ENCODE data around the gene ADIPOR2. TPM values are rescaled to one million over a fixed set of nuclear protein-coding genes. Genes with fewer than 3 reads are reported as not detected.

The ADIPOR2 gene
- total and polyA plus RNA-seq, 2 of the 4 experiments (the other 2 are of a cell fraction) = 20.0 to 24.9 TPM

- H4K20me1 ChIP-seq (ENCODE audit: insufficient read depth, low read length) = no peaks in the 10 kb centered on the region
- no peak overlapping the region for H3K4me2 ChIP-seq (ENCODE audit: low read depth, low read length)
- no peaks in the 10 kb centered on the region for H3K9me3 ChIP-seq (ENCODE audit: control insufficient read depth, insufficient read depth, low read length)
- BruUV-seq (replicated peaks) = no TSS peak
- H2AK5ac ChIP-seq (ENCODE audit: low read depth, low read length) = peak overlapping the region; percentile 10; the same call in 1 of the 2 replicates
- H4K8ac ChIP-seq (ENCODE audit: low read depth in 2 of 2, low read length in 2 of 2) = no peak overlapping the region
- no peak overlapping the region for H3K27ac ChIP-seq (ENCODE audit: insufficient read depth, low read length)
- H2BK120ac ChIP-seq (ENCODE audit: low read depth, low read length) = no peak overlapping the region
- H3K27me3 ChIP-seq (ENCODE audit: control insufficient read depth, insufficient read depth, low read length) = no peaks in the 10 kb centered on the region; the same call in 1 of the 2 replicates
- no peak overlapping the region for H2BK15ac ChIP-seq (ENCODE audit: low read depth, low read length)
- dilution Hi-C loops (cut with HindIII; ENCODE audit: low sequenced_read_pairs, unreplicated experiment) (no loop called here), in situ Hi-C loops (cut with MboI; ENCODE audit: low sequenced_read_pairs) (no loop called here), intact Hi-C loops (cut with micrococcal nuclease) (loop anchor here (5.0 kb wide), 1 partner anchor 253 kb away; the partner anchor contains the start of gene CACNA1C)
- no peak overlapping the region for H2BK5ac ChIP-seq (ENCODE audit: low read depth, low read length, poor library complexity, severe bottlenecking)
- ChIA-PET CTCF (interaction anchor here (0.6 kb wide), 1 partner anchor 897 kb away, joined by 5 read pairs; no protein-coding TSS in a partner anchor), POLR2A (ENCODE audit: unreplicated experiment) (no interaction called here)
- no peak overlapping the region for H3K23ac ChIP-seq (ENCODE audit: low read depth, low read length)
- no peak overlapping the region for H4K91ac ChIP-seq (ENCODE audit: insufficient read depth, low read depth, low read length)
- no peak overlapping the region for H2AK9ac ChIP-seq (replicated peaks; ENCODE audit: low read depth, low read length, poor library complexity)
- no peak overlapping the region for H2BK20ac ChIP-seq (ENCODE audit: low read depth, low read length)
- 0 out of 4 replicates have a peak, but pooled peaks cover 0 to 3% of the 10 kb centered on the region in 2 experiments for H3K79me1 ChIP-seq (ENCODE audit: low read depth in 1 of 2, low read length in 2 of 2)
- TF ChIP-seq ELK1 (IDR thresholded peaks at IDR 0.05; ENCODE audit: borderline replicate concordance, low read depth, low read length) (no peak), RFX5 (IDR thresholded peaks at IDR 0.05; ENCODE audit: low read depth, low read length) (no peak), BHLHE40 (IDR thresholded peaks at IDR 0.05; ENCODE audit: low read depth, low read length) (no peak), MXI1 (IDR thresholded peaks at IDR 0.05; ENCODE audit: borderline replicate concordance, low read depth, low read length) (no peak), CHD1 (IDR thresholded peaks at IDR 0.05; ENCODE audit: low read depth, low read length) (no peak)
- no peak overlapping the region for H3K14ac ChIP-seq (replicated peaks; ENCODE audit: low read depth, low read length)
- H3K56ac ChIP-seq (ENCODE audit: extremely low read depth, insufficient read depth, low read length) = no peak overlapping the region
- no peak overlapping the region for H2AFZ ChIP-seq (replicated peaks; ENCODE audit: low read length, poor library complexity)
- no peak overlapping the region for H3K4ac ChIP-seq (ENCODE audit: low read depth, low read length)
- no peak for ATAC-seq (ENCODE audit: low read depth)
- H3K9me1 ChIP-seq (ENCODE audit: insufficient read depth, low read length) = peaks cover 4% of the 10 kb centered on the region; the same call in 1 of the 2 replicates
- no peak overlapping the region for H3K4me3 ChIP-seq (ENCODE audit: insufficient read depth, low read depth, low read length)
- H3K18ac ChIP-seq (ENCODE audit: low read depth, low read length) = no peak overlapping the region
- no peak overlapping the region for H3K9ac ChIP-seq (ENCODE audit: low read depth, low read length)
- H3K4me1 ChIP-seq (ENCODE audit: control insufficient read depth, insufficient read depth, low read length) = peaks cover 4% of the 10 kb centered on the region; the same call in 1 of the 2 replicates
- no peak for DNase-seq
- no peaks in the 10 kb centered on the region for H3K36me3 ChIP-seq (ENCODE audit: control insufficient read depth, insufficient read depth, low read length)
- H4K5ac ChIP-seq (ENCODE audit: low read depth, low read length) = no peak overlapping the region
- WGBS, 2 experiments (ENCODE audit: extremely low coverage in 2 of 2, insufficient read length in 1 of 2) = 100% methylated on average over 1 of the region's 21 CpGs; no CpG with 5 or more reads in 1 of the 2 experiments
These were observed 108.4 kb downstream of the ADIPOR2 start for GRCh38 chr12:1799051-1799881.
